HCT116 (cell line): ENCODE results near the gene NPTX1. TPM values are rescaled to one million over a fixed set of nuclear protein-coding genes. Genes with fewer than 3 reads are reported as not detected.

ENCODE experiments used
- ATAC-seq: fragments of 200-7000 bp; cut with Tn5 transposase; 2 replicates; pipeline ENCODE4 v1.9.1; 2020; ENCODE audit warnings: mild to moderate bottlenecking, moderate library complexity
- BruUV-seq: library from RNA; stranded (reverse); fragments of 400-500 nt; replicated peaks from 2 replicates; lab custom pipeline; 2021; lab: Mats Ljungman, UMichigan
- CTCF ChIA-PET: fragments of 300-600 bp; sonication (Branson Sonifier 250); formaldehyde crosslinking; loops from one replicate; lab custom pipeline; 2021; ENCODE audit warnings: antibody characterized with exemption; lab: Charles Lee
- POLR2A ChIA-PET: fragments of 300-600, 350-600 bp; sonication (Branson Sonifier 250); formaldehyde crosslinking; loops from one replicate; lab custom pipeline; 2021; ENCODE audit warnings: antibody characterized with exemption; lab: Charles Lee
- RAD21 ChIA-PET, 2 experiments: fragments of 300-600 bp; sonication (Branson Sonifier 250); formaldehyde crosslinking; loops; one replicate each; lab custom pipeline; 2023; ENCODE audit warnings: low total read pairs in 2 of 2; ENCODE audit not compliant: uncharacterized antibody in 2 of 2, unreplicated experiment in 2 of 2, low non-redundant PET in 1 of 2; lab: Charles Lee
- DNase-seq: peaks from one replicate; pipeline ENCODE4 v3.0.0-alpha.2; 2010; ENCODE audit warnings: low read depth, low spot score
- H2AFZ ChIP-seq: fragments of 200-600 bp; shearing (Covaris generic), sonication (generic); 2 replicates; pipeline ENCODE4 v1.6.1; 2017; ENCODE audit warnings: low read depth, mixed run types, mixed read lengths, antibody characterized with exemption, low read length; ENCODE audit not compliant: poor library complexity, severe bottlenecking
- H3K27ac ChIP-seq: 2 replicates; pipeline ENCODE4 v1.5.1; 2012; ENCODE audit warnings: low read depth, low read length
- H3K27me3 ChIP-seq: fragments of 200-600 bp; sonication (generic); 2 replicates; pipeline ENCODE4 v1.6.1; 2016; ENCODE audit warnings: mixed run types, low read length, mixed read lengths; ENCODE audit not compliant: insufficient read depth
- H3K36me3 ChIP-seq, 2 experiments: fragments of 200-500 bp in 1 of 2; fragments of 200-600 bp in 1 of 2; sonication (Bioruptor generic) in 1 of 2; sonication (generic) in 1 of 2; 2 replicates each; pipeline versions ENCODE4 v1.5.1 to v1.6.1; 2014 to 2016; ENCODE audit warnings: low read length in 2 of 2, inconsistent platforms in 1 of 2, mixed read lengths in 1 of 2, mixed run types in 1 of 2; ENCODE audit not compliant: insufficient read depth in 2 of 2, control insufficient read depth in 1 of 2
- H3K4me1 ChIP-seq, 2 experiments: fragments of 200-600 bp in 1 of 2; sonication (generic) in 1 of 2; 2 replicates each; pipeline versions ENCODE4 v1.5.1 to v1.6.1; 2012 to 2017; ENCODE audit warnings: low read length in 2 of 2, inconsistent platforms in 1 of 2, mild to moderate bottlenecking in 1 of 2, mixed read lengths in 1 of 2, mixed run types in 1 of 2, moderate library complexity in 1 of 2; ENCODE audit not compliant: insufficient read depth in 2 of 2, control insufficient read depth in 1 of 2
- H3K4me2 ChIP-seq: fragments of 200-600 bp; sonication (generic); 2 replicates; pipeline ENCODE4 v1.6.1; 2017; ENCODE audit warnings: mixed run types, low read length, mixed read lengths
- H3K4me3 ChIP-seq, 2 experiments: fragments of 200-600 bp in 1 of 2; sonication (generic) in 1 of 2; replicated peaks in 1 of 2; 2 replicates each; pipeline ENCODE4 v1.5.1; 2011 to 2016; ENCODE audit warnings: low read length in 2 of 2, control low read depth in 1 of 2, low read depth in 1 of 2, mild to moderate bottlenecking in 1 of 2, mixed read lengths in 1 of 2, mixed run types in 1 of 2
- H3K79me2 ChIP-seq: fragments of 200-600 bp; sonication (generic); 2 replicates; pipeline ENCODE4 v1.6.1; 2017; ENCODE audit warnings: mild to moderate bottlenecking, mixed run types, low read length, moderate library complexity, mixed read lengths; ENCODE audit not compliant: insufficient read depth
- H3K9ac ChIP-seq: fragments of 200-600 bp; sonication (generic); 2 replicates; pipeline ENCODE4 v1.6.1; 2016; ENCODE audit warnings: low read length, mixed read lengths
- H3K9me2 ChIP-seq: fragments of 200-600 bp; sonication (generic), shearing (Covaris generic); 2 replicates; pipeline ENCODE4 v1.6.1; 2017; ENCODE audit warnings: mixed run types, mild to moderate bottlenecking, moderate library complexity; ENCODE audit not compliant: insufficient read depth
- H3K9me3 ChIP-seq, 2 experiments: fragments of 200-500 bp in 1 of 2; fragments of 200-600 bp in 1 of 2; sonication (Bioruptor generic) in 1 of 2; sonication (generic) in 1 of 2; 2 replicates each; pipeline ENCODE4 v1.6.1; 2014 to 2017; ENCODE audit warnings: low read length in 2 of 2, mixed read lengths in 2 of 2, inconsistent platforms in 1 of 2, low read depth in 1 of 2, mild to moderate bottlenecking in 1 of 2, mixed run types in 1 of 2, moderate library complexity in 1 of 2; ENCODE audit not compliant: control insufficient read depth in 1 of 2, insufficient read depth in 1 of 2
- H4K20me1 ChIP-seq: fragments of 200-600 bp; sonication (generic), shearing (Covaris generic); 2 replicates; pipeline ENCODE4 v1.6.1; 2017; ENCODE audit warnings: mixed run types, mild to moderate bottlenecking, moderate library complexity; ENCODE audit not compliant: insufficient read depth
- CBX3 ChIP-seq: IDR thresholded peaks from 2 replicates; pipeline ENCODE4 v1.6.1; 2012; ENCODE audit warnings: low read depth
- EGR1 ChIP-seq: IDR thresholded peaks from 2 replicates; pipeline ENCODE4 v1.6.1; 2012; ENCODE audit warnings: low read depth
- ELF1 ChIP-seq: IDR thresholded peaks from 2 replicates; pipeline ENCODE4 v1.6.1; 2012; ENCODE audit warnings: low read depth, borderline replicate concordance
- EZH2 ChIP-seq: fragments of 200-600 bp; sonication (generic); IDR thresholded peaks from 2 replicates; pipeline ENCODE4 v1.6.1; 2017; ENCODE audit warnings: antibody characterized with exemption, mixed run types
- EZH2phosphoT487 ChIP-seq: fragments of 200-600 bp; IDR thresholded peaks from 2 replicates; pipeline ENCODE4 v1.6.1; 2018; ENCODE audit warnings: antibody characterized with exemption, borderline replicate concordance
- JUND ChIP-seq: IDR thresholded peaks from 2 replicates; pipeline ENCODE4 v1.6.1; 2012
- POLR2AphosphoS5 ChIP-seq: IDR thresholded peaks from 2 replicates; pipeline ENCODE4 v1.6.1; 2011; ENCODE audit warnings: mild to moderate bottlenecking, low read depth, low read length, moderate library complexity
- SIN3A ChIP-seq: IDR thresholded peaks from 2 replicates; pipeline ENCODE4 v1.6.1; 2012; ENCODE audit warnings: low read depth
- SP1 ChIP-seq: IDR thresholded peaks from 2 replicates; pipeline ENCODE4 v1.6.1; 2012; ENCODE audit warnings: low read depth
- SRF ChIP-seq: IDR thresholded peaks from 2 replicates; pipeline ENCODE4 v1.6.1; 2012; ENCODE audit warnings: low read depth
- ZFX ChIP-seq: fragments of 450-650 bp; IDR thresholded peaks from 2 replicates; pipeline ENCODE4 v1.6.1; 2017
- ZNF274 ChIP-seq: fragments of 200-500 bp; sonication (Bioruptor generic); IDR thresholded peaks from 2 replicates; pipeline ENCODE4 v1.6.1; 2014; ENCODE audit warnings: mild to moderate bottlenecking, low read depth, low read length, inconsistent platforms
- intact Hi-C: fragments of 100-400 bp; cut with micrococcal nuclease; formaldehyde crosslinking; loops from 2 replicates; pipeline ENCODE4 v1.10.0; 2022
- total RNA-seq: library from RNA; stranded (reverse); gene quantifications from one replicate; pipeline ENCODE4 v1.2.1, GENCODE V29; 2021; ENCODE audit not compliant: unreplicated experiment
- TF ChIP-seq, protein P1 (sequence below): IDR thresholded peaks from 2 replicates; pipeline ENCODE4 v1.6.1; 2012
- TF ChIP-seq, protein P2 (sequence below): IDR thresholded peaks from 2 replicates; pipeline ENCODE4 v1.6.1; 2011; ENCODE audit warnings: mild to moderate bottlenecking, low read length, moderate library complexity; ENCODE audit not compliant: insufficient replicate concordance; ENCODE audit errors: extremely low read depth
- TF ChIP-seq, protein P3 (sequence below): IDR thresholded peaks from 2 replicates; pipeline ENCODE4 v1.6.1; 2012; ENCODE audit warnings: low read depth
- TF ChIP-seq, protein P4 (sequence below), 3 experiments: fragments of 200-600 bp in 1 of 3; sonication (generic) in 1 of 3; IDR thresholded peaks in 2 of 3; conservative IDR thresholded peaks in 1 of 3; 2 replicates each; pipeline ENCODE4 v1.5.1; 2012 to 2017; ENCODE audit warnings: low read depth in 2 of 3, low read length in 2 of 3, antibody characterized with exemption in 1 of 3, borderline replicate concordance in 1 of 3, control low read depth in 1 of 3, mild to moderate bottlenecking in 1 of 3, mixed read lengths in 1 of 3, mixed run types in 1 of 3, moderate library complexity in 1 of 3; ENCODE audit not compliant: insufficient read depth in 1 of 3
- TF ChIP-seq, protein P5 (sequence below): IDR thresholded peaks from 2 replicates; pipeline ENCODE4 v1.6.1; 2012

NPTX1 gene
- total RNA-seq, 1 experiment from 2014 or later: 0.15 TPM

DNA sequence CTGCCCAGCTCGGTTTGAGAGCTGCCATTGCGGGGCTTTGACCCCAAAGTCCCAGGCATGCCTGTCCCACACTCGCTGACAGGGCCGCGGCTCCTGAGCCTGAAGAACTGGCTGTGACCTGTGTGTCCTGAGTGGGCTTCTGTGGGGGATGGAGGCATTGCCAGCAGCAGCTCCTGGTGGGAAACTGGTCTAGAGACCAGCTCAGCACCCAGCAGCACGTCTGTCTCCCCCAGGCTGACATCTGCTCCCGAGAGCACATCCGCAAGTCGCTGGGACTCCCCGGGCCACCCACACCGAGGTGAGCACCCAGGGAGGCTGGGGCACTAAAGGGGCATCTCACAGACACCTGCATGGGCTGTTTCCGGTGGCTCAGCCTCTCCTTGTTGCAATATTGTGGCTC lies 48.0 kb downstream of the NPTX1 start:
- Histone ChIP-seq H3K79me2 (no peaks in the 10 kb centered on the region), H3K4me3 (no peak overlapping the region), H3K27me3 (no peaks in the 10 kb centered on the region), H3K27ac (no peak overlapping the region), H3K9ac (no peak overlapping the region), H3K9me3 (no peaks in the 10 kb centered on the region), H3K4me2 (no peak overlapping the region), H3K4me1 (no peaks in the 10 kb centered on the region), H4K20me1 (no peaks in the 10 kb centered on the region), H3K36me3 (no peaks in the 10 kb centered on the region), H2AFZ (no peak overlapping the region), H3K9me2 (no peaks in the 10 kb centered on the region)
- CTCF ChIA-PET: interaction anchor here (1.1 to 2.5 kb wide), 4 partner anchors 13 to 673 kb away, joined by 3 to 35 read pairs (median 3); no protein-coding TSS in a partner anchor
- intact Hi-C loops: no loop called here
- POLR2A ChIA-PET: no interaction called here
- DNase-seq (no peak), ATAC-seq (no peak)
- RAD21 ChIA-PET: no interaction called here
- TF ChIP-seq EZH2 (no peak), SIN3A (no peak), EZH2phosphoT487 (no peak), JUND (no peak), SRF (no peak), CBX3 (no peak), SP1 (no peak), ELF1 (no peak), POLR2AphosphoS5 (no peak), ZFX (no peak), EGR1 (no peak), ZNF274 (no peak)
- TF ChIP-seq, protein P1, sequence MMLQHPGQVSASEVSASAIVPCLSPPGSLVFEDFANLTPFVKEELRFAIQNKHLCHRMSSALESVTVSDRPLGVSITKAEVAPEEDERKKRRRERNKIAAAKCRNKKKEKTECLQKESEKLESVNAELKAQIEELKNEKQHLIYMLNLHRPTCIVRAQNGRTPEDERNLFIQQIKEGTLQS: no peak
- TF ChIP-seq, protein P2, sequence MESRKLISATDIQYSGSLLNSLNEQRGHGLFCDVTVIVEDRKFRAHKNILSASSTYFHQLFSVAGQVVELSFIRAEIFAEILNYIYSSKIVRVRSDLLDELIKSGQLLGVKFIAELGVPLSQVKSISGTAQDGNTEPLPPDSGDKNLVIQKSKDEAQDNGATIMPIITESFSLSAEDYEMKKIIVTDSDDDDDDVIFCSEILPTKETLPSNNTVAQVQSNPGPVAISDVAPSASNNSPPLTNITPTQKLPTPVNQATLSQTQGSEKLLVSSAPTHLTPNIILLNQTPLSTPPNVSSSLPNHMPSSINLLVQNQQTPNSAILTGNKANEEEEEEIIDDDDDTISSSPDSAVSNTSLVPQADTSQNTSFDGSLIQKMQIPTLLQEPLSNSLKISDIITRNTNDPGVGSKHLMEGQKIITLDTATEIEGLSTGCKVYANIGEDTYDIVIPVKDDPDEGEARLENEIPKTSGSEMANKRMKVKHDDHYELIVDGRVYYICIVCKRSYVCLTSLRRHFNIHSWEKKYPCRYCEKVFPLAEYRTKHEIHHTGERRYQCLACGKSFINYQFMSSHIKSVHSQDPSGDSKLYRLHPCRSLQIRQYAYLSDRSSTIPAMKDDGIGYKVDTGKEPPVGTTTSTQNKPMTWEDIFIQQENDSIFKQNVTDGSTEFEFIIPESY: no peak
- TF ChIP-seq, protein P3, sequence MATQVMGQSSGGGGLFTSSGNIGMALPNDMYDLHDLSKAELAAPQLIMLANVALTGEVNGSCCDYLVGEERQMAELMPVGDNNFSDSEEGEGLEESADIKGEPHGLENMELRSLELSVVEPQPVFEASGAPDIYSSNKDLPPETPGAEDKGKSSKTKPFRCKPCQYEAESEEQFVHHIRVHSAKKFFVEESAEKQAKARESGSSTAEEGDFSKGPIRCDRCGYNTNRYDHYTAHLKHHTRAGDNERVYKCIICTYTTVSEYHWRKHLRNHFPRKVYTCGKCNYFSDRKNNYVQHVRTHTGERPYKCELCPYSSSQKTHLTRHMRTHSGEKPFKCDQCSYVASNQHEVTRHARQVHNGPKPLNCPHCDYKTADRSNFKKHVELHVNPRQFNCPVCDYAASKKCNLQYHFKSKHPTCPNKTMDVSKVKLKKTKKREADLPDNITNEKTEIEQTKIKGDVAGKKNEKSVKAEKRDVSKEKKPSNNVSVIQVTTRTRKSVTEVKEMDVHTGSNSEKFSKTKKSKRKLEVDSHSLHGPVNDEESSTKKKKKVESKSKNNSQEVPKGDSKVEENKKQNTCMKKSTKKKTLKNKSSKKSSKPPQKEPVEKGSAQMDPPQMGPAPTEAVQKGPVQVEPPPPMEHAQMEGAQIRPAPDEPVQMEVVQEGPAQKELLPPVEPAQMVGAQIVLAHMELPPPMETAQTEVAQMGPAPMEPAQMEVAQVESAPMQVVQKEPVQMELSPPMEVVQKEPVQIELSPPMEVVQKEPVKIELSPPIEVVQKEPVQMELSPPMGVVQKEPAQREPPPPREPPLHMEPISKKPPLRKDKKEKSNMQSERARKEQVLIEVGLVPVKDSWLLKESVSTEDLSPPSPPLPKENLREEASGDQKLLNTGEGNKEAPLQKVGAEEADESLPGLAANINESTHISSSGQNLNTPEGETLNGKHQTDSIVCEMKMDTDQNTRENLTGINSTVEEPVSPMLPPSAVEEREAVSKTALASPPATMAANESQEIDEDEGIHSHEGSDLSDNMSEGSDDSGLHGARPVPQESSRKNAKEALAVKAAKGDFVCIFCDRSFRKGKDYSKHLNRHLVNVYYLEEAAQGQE: no peak
- TF ChIP-seq, protein P4, sequence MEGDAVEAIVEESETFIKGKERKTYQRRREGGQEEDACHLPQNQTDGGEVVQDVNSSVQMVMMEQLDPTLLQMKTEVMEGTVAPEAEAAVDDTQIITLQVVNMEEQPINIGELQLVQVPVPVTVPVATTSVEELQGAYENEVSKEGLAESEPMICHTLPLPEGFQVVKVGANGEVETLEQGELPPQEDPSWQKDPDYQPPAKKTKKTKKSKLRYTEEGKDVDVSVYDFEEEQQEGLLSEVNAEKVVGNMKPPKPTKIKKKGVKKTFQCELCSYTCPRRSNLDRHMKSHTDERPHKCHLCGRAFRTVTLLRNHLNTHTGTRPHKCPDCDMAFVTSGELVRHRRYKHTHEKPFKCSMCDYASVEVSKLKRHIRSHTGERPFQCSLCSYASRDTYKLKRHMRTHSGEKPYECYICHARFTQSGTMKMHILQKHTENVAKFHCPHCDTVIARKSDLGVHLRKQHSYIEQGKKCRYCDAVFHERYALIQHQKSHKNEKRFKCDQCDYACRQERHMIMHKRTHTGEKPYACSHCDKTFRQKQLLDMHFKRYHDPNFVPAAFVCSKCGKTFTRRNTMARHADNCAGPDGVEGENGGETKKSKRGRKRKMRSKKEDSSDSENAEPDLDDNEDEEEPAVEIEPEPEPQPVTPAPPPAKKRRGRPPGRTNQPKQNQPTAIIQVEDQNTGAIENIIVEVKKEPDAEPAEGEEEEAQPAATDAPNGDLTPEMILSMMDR (IDR thresholded peaks at IDR 0.05 in 2 of 3, conservative IDR thresholded peaks at IDR 0.05 in 1 of 3; ENCODE audit: borderline replicate concordance in 1 of 3, insufficient read depth in 1 of 3, low read depth in 2 of 3, low read length in 2 of 3): no peak
- TF ChIP-seq, protein P5, sequence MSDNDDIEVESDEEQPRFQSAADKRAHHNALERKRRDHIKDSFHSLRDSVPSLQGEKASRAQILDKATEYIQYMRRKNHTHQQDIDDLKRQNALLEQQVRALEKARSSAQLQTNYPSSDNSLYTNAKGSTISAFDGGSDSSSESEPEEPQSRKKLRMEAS: no peak
- BruUV-seq: no TSS peak
